Measurements from ENCODE around the gene FAM117B. TPM values are rescaled to one million over a fixed set of nuclear protein-coding genes. Genes with fewer than 3 reads are reported as not detected.

The FAM117B gene
- total and polyA plus RNA-seq, 2 of the 8 experiments (the other 6 are each of a cell fraction or from before 2014, with no cell fraction given): 3.9 to 22.6 TPM

DNA sequence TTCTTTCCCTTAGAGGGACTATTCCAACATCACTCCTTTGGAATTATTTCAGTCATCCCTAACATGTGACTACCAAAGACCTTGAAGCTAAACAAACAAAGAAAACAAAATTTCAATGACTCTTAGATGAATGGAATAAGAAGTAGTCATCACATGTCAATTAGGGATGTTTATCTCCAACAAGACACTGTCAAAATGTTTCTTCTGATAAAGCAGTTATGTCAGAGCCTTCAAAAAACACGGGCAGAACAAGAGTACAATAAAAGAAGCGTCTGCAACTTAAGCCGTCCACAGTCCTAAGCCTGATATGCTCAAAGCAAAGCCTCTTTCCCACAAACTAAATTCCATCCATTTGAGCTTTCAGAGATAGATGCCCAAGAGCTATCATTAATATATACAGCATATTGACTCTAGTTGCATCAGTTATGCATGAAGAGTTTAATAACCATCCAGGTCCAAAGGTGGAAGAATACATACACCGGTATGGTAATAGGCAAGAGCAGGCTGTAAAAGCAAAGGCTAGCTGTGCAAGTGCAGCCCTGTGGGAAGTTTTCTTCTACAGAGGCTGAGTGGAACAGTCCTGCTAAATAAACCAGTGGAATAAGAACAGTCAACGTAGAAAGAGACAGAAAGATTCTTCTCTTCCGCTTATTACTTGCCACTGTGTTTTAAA is 138.7 kb downstream of the FAM117B start (continued):
- TF ChIP-seq CBX5 (IDR thresholded peaks at IDR 0.05; ENCODE audit: low read depth, low read length) (no peak), ZNF274 (IDR thresholded peaks at IDR 0.05; ENCODE audit: borderline replicate concordance, extremely low read depth, low read length) (no peak), CBX8 (IDR thresholded peaks at IDR 0.05; ENCODE audit: borderline replicate concordance, low read depth, low read length) (no peak), RAD21 (IDR thresholded peaks at IDR 0.05 in 1 of 2, conservative IDR thresholded peaks at IDR 0.05 in 1 of 2; ENCODE audit: low read depth in 2 of 2, low read length in 2 of 2) (no peak), POLR2A (IDR thresholded peaks at IDR 0.05; ENCODE audit: control extremely low read depth in 1 of 2, low read depth in 2 of 2, low read length in 2 of 2) (no peak)
- TF ChIP-seq, protein P1, sequence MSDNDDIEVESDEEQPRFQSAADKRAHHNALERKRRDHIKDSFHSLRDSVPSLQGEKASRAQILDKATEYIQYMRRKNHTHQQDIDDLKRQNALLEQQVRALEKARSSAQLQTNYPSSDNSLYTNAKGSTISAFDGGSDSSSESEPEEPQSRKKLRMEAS (IDR thresholded peaks at IDR 0.05): no peak

Measured in H1 (cell line).